Testis (tissue), 2 donors: ENCODE measurements around the gene NOL6.

ENCODE experiments used
- POLR2A ChIP-seq: fragments of 450-650 bp; IDR thresholded peaks from one replicate; pipeline ENCODE4 v1.6.1; 2017; ENCODE audit warnings: antibody characterized with exemption, mild to moderate bottlenecking, moderate library complexity
- TF ChIP-seq, protein P1 (sequence below), 3 experiments: fragments of 450-650 bp in 2 of 3; fragments of 200-600 bp in 1 of 3; sonication (generic) in 1 of 3; IDR thresholded peaks; one replicate each; pipeline ENCODE4 v1.5.1; 2016 to 2019; ENCODE audit warnings: antibody characterized with exemption in 3 of 3, mild to moderate bottlenecking in 2 of 3, moderate library complexity in 1 of 3

DNA sequence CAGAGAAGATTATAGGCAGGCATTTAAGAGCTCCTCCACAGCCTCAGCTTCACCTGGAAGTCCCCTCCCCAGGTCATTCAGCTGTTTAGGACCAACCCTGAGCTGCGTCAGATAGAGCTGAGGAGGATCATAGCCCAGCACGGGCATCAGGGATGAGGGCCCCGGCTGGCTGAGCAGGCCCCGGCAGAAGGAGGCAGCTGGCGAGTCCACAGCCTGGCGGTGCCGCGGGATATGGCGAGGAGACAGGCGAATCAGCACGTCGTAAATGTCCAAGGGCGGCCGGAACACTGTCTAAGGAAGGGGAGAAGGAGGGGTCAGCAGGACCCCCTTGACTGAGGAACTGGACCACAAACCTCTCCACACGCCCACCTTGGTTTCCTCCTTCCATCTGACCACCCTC, 10.6 kb downstream of the NOL6 start:
- TF ChIP-seq, protein P1, sequence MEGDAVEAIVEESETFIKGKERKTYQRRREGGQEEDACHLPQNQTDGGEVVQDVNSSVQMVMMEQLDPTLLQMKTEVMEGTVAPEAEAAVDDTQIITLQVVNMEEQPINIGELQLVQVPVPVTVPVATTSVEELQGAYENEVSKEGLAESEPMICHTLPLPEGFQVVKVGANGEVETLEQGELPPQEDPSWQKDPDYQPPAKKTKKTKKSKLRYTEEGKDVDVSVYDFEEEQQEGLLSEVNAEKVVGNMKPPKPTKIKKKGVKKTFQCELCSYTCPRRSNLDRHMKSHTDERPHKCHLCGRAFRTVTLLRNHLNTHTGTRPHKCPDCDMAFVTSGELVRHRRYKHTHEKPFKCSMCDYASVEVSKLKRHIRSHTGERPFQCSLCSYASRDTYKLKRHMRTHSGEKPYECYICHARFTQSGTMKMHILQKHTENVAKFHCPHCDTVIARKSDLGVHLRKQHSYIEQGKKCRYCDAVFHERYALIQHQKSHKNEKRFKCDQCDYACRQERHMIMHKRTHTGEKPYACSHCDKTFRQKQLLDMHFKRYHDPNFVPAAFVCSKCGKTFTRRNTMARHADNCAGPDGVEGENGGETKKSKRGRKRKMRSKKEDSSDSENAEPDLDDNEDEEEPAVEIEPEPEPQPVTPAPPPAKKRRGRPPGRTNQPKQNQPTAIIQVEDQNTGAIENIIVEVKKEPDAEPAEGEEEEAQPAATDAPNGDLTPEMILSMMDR (IDR thresholded peaks at IDR 0.05), result no peak
- no peak for TF ChIP-seq POLR2A
